ENCODE data around the gene PGAP1. TPM values are rescaled to one million over a fixed set of nuclear protein-coding genes. Genes with fewer than 3 reads are reported as not detected.
"Not testable (repeated sequence)": the region's sequence is repeated elsewhere in the genome, so short reads cannot be mapped to it uniquely, and the experiment has no call there.

PGAP1 gene
- total RNA-seq, 4 donors from 2014 or later: 6.9 to 26.0 (median 14.0) TPM

GRCh38 chr2:196917802-196918201 lies 8.7 kb downstream of the PGAP1 start:
- Histone ChIP-seq H3K27ac (no peak overlapping the region), H3K4me3 (replicated peaks in 1 of 3) (no peak overlapping the region), H3K36me3 (no peaks in the 10 kb centered on the region), H3K9me3 (no peaks in the 10 kb centered on the region), H3K27me3 (no peaks in the 10 kb centered on the region), H3K4me1 (no peaks in the 10 kb centered on the region)
- no peak for TF ChIP-seq POLR2A (IDR thresholded peaks at IDR 0.05)
- TF ChIP-seq, protein P1, sequence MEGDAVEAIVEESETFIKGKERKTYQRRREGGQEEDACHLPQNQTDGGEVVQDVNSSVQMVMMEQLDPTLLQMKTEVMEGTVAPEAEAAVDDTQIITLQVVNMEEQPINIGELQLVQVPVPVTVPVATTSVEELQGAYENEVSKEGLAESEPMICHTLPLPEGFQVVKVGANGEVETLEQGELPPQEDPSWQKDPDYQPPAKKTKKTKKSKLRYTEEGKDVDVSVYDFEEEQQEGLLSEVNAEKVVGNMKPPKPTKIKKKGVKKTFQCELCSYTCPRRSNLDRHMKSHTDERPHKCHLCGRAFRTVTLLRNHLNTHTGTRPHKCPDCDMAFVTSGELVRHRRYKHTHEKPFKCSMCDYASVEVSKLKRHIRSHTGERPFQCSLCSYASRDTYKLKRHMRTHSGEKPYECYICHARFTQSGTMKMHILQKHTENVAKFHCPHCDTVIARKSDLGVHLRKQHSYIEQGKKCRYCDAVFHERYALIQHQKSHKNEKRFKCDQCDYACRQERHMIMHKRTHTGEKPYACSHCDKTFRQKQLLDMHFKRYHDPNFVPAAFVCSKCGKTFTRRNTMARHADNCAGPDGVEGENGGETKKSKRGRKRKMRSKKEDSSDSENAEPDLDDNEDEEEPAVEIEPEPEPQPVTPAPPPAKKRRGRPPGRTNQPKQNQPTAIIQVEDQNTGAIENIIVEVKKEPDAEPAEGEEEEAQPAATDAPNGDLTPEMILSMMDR (IDR thresholded peaks at IDR 0.05): no peak
- DNase-seq: no peak
- intact Hi-C loops (cut with DNase I): no loop called here

DNA sequence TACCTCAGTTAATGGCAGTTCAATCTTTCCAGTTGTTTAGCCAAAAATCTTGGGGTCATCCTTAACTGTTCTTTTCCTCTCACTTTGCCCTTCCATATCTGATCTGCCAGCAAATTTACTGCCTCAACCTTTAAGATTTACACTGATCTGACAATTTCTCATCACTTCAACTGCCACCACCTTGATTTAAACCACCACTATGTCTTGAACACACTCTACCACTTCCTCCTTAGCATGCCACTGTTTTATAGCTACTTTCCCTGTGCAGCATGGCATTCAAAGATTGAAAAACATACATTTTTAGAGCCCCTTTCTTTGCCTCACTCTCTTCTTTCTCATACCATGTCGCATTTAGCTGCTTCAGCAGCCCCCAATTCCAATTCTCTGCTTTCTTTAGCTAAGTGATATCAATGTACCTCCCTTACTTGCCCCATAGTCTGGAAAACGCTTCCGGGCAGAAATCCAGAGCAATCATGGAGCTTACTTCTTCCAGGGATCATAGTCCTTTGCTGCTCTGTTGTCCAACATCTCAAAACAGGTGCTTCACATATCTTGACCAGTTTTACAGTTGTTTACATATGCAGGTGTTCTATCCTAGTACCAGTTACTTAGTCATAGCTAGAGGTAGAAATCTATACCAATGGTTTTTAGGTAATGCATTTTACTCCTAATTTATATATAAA lies 10.9 kb downstream of the PGAP1 start:
- Histone ChIP-seq H3K27me3 (no peaks in the 10 kb centered on the region), H3K9me3 (no peaks in the 10 kb centered on the region), H3K4me3 (replicated peaks in 1 of 3) (no peak overlapping the region), H3K27ac (no peak overlapping the region), H3K36me3 (no peaks in the 10 kb centered on the region), H3K4me1 (no peaks in the 10 kb centered on the region)
- intact Hi-C loops (cut with DNase I): no loop called here
- TF ChIP-seq, protein P1 (IDR thresholded peaks at IDR 0.05): no peak
- TF ChIP-seq POLR2A (IDR thresholded peaks at IDR 0.05): no peak
- 95 to 98% methylated on average over 3 of the region's 3 CpGs for WGBS, 2 donors
- DNase-seq: no peak

- intact Hi-C loops (cut with DNase I): no loop called here
- Histone ChIP-seq H3K9me3 (no peaks in the 10 kb centered on the region), H3K27ac (no peak overlapping the region), H3K4me1 (no peaks in the 10 kb centered on the region), H3K27me3 (no peaks in the 10 kb centered on the region), H3K4me3 (replicated peaks in 1 of 3) (no peak overlapping the region), H3K36me3 (no peaks in the 10 kb centered on the region)
- WGBS, 2 donors: 94% methylated on average over 4 of the region's 4 CpGs
- DNase-seq: no peak
- TF ChIP-seq, protein P1 (IDR thresholded peaks at IDR 0.05): no peak
- TF ChIP-seq POLR2A (IDR thresholded peaks at IDR 0.05): no peak
Observed at GRCh38 chr2:196914867-196915460, 11.5 kb downstream of the PGAP1 start.

DNA sequence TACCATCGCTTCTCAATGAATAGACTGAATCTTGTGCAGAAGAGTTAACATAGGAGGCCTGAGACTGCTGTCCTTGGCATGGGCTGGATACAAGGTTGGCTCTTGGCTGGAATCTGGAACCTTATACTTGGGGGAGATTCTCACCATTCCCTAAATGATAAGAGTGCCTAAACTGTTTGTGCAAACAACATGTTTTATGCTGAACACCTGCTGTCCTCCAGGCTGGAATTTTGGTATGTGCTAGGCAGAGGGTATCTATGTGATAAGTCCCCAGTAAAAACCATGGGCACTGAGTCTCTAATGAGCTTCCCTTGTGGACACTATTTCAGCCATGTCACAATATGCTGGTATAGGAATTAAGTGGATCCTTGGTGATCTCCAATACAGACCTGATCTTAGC lies 12.8 kb downstream of the PGAP1 start:
- WGBS, 2 donors: 93 to 97% methylated on average over 1 of the region's 1 CpG
- Histone ChIP-seq H3K4me1 (no peaks in the 10 kb centered on the region), H3K4me3 (replicated peaks in 1 of 3) (no peak overlapping the region), H3K27ac (no peak overlapping the region), H3K27me3 (no peaks in the 10 kb centered on the region), H3K9me3 (no peaks in the 10 kb centered on the region), H3K36me3 (no peaks in the 10 kb centered on the region)
- intact Hi-C loops (cut with DNase I): no loop called here
- TF ChIP-seq, protein P1 (IDR thresholded peaks at IDR 0.05): no peak
- TF ChIP-seq POLR2A (IDR thresholded peaks at IDR 0.05): no peak
- no peak for DNase-seq

GRCh38 chr2:196905365-196905764 lies 21.1 kb downstream of the PGAP1 start:
- H3K4me1 ChIP-seq; H3K4me3 ChIP-seq (replicated peaks in 1 of 3); H3K36me3 ChIP-seq; intact Hi-C loops (cut with DNase I); H3K27me3 ChIP-seq; H3K9me3 ChIP-seq; DNase-seq; H3K27ac ChIP-seq: not testable (repeated sequence)
- WGBS, 2 donors: 80 to 89% methylated on average over 8 of the region's 15 CpGs
